ENCODE measurements around the gene MATN4.

DNA sequence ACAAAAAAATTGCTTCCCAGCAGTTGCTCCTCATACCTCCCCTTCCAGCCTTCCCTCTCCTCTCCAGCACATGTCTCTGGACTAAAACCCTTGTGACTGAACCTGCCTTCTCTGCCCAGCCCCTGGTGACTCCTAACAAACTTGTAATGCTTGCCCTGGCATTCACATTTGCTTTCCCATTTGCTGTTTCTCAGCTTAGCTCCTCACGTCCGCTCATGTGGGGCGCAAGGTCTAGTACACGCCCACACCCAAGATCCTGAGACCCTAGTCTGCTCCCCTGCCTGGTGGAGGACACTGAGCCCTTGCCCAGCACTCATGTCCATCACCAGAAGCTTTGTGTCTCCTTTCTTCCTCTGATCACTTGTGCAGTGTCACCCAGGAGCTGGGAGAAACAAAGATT lies 19.7 kb downstream of the MATN4 start:
- TF ChIP-seq CTCF (IDR thresholded peaks at IDR 0.05): no peak
- no peak for TF ChIP-seq POLR2A (IDR thresholded peaks at IDR 0.05)
- no peak for TF ChIP-seq EP300 (IDR thresholded peaks at IDR 0.05)
